GM12878 (cell line): ENCODE measurements around the gene SAP130. TPM values are rescaled to one million over a fixed set of nuclear protein-coding genes. Genes with fewer than 3 reads are reported as not detected.

Experiments used
- ATAC-seq: fragments of 200-7000 bp; cut with Tn5 transposase; 3 replicates; pipeline ENCODE4 v1.9.1; 2020; ENCODE audit warnings: mild to moderate bottlenecking, moderate library complexity
- BruUV-seq: library from RNA; stranded (reverse); fragments of 400-500 nt; replicated peaks from 2 replicates; lab custom pipeline; 2021; lab: Mats Ljungman, UMichigan
- CTCF ChIA-PET: fragments of 300-600 bp; sonication (Branson Sonifier 250); formaldehyde crosslinking; extraction: SDS; loops from one replicate; lab custom pipeline; 2021; ENCODE audit warnings: inconsistent platforms; lab: Yijun Ruan, JAX
- POLR2A ChIA-PET: fragments of 350-600 bp; formaldehyde crosslinking; extraction: SDS; loops from one replicate; lab custom pipeline; 2021; ENCODE audit warnings: inconsistent platforms; lab: Charles Lee
- RAD21 ChIA-PET: fragments of 300-600 bp; sonication (Branson Sonifier 250); formaldehyde crosslinking; loops from one replicate; lab custom pipeline; 2023; ENCODE audit warnings: antibody characterized with exemption; ENCODE audit not compliant: unreplicated experiment; lab: Charles Lee
- SMC1A ChIA-PET: fragments of 300-600 bp; sonication (Branson Sonifier 250); formaldehyde crosslinking; loops from one replicate; lab custom pipeline; 2023; ENCODE audit not compliant: unreplicated experiment, uncharacterized antibody; lab: Charles Lee
- DNase-seq: peaks from one replicate; pipeline ENCODE4 v3.0.0-alpha.2; 2011; ENCODE audit warnings: low read depth, low spot score
- FAIRE-seq: peaks from 3 replicates; lab custom pipeline; 2011; peaks lifted over from hg19 to GRCh38; lab: Jason Lieb, UNC
- H2AFZ ChIP-seq: 2 replicates; pipeline ENCODE4 v1.6.0; 2011; ENCODE audit warnings: low read depth, low read length, control low read depth; ENCODE audit not compliant: control insufficient read depth
- H3K27ac ChIP-seq: 2 replicates; pipeline ENCODE4 v1.5.1; 2011; ENCODE audit warnings: control low read depth; ENCODE audit not compliant: control insufficient read depth, insufficient read depth
- H3K27me3 ChIP-seq, 2 experiments: replicated peaks in 1 of 2; 2 replicates each; pipeline versions ENCODE4 v1.6.0 to v1.6.1; 2011; ENCODE audit warnings: low read length in 1 of 2; ENCODE audit not compliant: control insufficient read depth in 2 of 2, insufficient read depth in 2 of 2
- H3K36me3 ChIP-seq, 2 experiments: 2 replicates each; pipeline ENCODE4 v1.5.1; 2011; ENCODE audit warnings: low read length in 1 of 2; ENCODE audit not compliant: control insufficient read depth in 2 of 2, insufficient read depth in 2 of 2
- H3K4me1 ChIP-seq: 2 replicates; pipeline ENCODE4 v1.6.1; 2011; ENCODE audit warnings: mild to moderate bottlenecking, low read length, moderate library complexity, mixed read lengths; ENCODE audit not compliant: control insufficient read depth, insufficient read depth
- H3K4me2 ChIP-seq: 2 replicates; pipeline ENCODE4 v1.6.0; 2011; ENCODE audit warnings: control low read depth; ENCODE audit not compliant: control insufficient read depth, insufficient read depth
- H3K4me3 ChIP-seq: fragments of 200-600 bp; sonication (generic); 2 replicates; pipeline ENCODE4 v1.5.1; 2016
- H3K79me2 ChIP-seq: 2 replicates; pipeline ENCODE4 v1.6.0; 2011; ENCODE audit warnings: low read length; ENCODE audit not compliant: control insufficient read depth, insufficient read depth
- H3K9ac ChIP-seq: 2 replicates; pipeline ENCODE4 v1.8.0; 2011; ENCODE audit warnings: low read length, control low read depth, mixed read lengths; ENCODE audit not compliant: control insufficient read depth, insufficient read depth
- H3K9me3 ChIP-seq: replicated peaks from 3 replicates; pipeline ENCODE4 v1.5.1; 2011; ENCODE audit warnings: mild to moderate bottlenecking, low read length; ENCODE audit not compliant: control insufficient read depth, insufficient read depth
- H4K20me1 ChIP-seq: 2 replicates; pipeline ENCODE4 v1.6.0; 2011; ENCODE audit not compliant: control insufficient read depth, insufficient read depth
- CREM ChIP-seq: IDR thresholded peaks from 2 replicates; pipeline ENCODE4 v1.6.1; 2014; ENCODE audit warnings: antibody characterized with exemption, low read depth
- RB1 ChIP-seq: fragments of 450-650 bp; formaldehyde crosslinking; IDR thresholded peaks from 2 replicates; pipeline ENCODE4 v1.6.1; 2017; ENCODE audit warnings: mild to moderate bottlenecking, borderline replicate concordance
- TCF3 ChIP-seq: IDR thresholded peaks from 2 replicates; pipeline ENCODE4 v1.6.1; 2012; ENCODE audit warnings: low read depth, mild to moderate bottlenecking, low read length, borderline replicate concordance; ENCODE audit not compliant: insufficient read depth
- ZNF207 ChIP-seq: fragments of 450-650 bp; IDR thresholded peaks from 2 replicates; pipeline ENCODE4 v1.6.1; 2014; ENCODE audit warnings: antibody characterized with exemption, mild to moderate bottlenecking, borderline replicate concordance
- WGBS: methylation state at CpG from one replicate; pipeline ENCODE4 v1.1.6; 2016; ENCODE audit warnings: low lambda C conversion rate; ENCODE audit not compliant: insufficient replicate concordance, insufficient coverage; ENCODE audit errors: missing lambda C conversion rate; 5-methylcytosine and 5-hydroxymethylcytosine counted together
- in situ Hi-C: fragments of 300-500 bp; cut with MboI; formaldehyde crosslinking; loops from 9 replicates; pipeline ENCODE4 v1.14.3; 2018; ENCODE audit warnings: mixed read lengths
- intact Hi-C: fragments of 100-400 bp; cut with micrococcal nuclease; formaldehyde crosslinking; loops from one replicate; pipeline ENCODE4 v1.14.2; 2022; ENCODE audit not compliant: unreplicated experiment
- polyA plus RNA-seq, 11 experiments: library from polyadenylated mRNA; depleted of rRNA in 4 of 11; unstranded in 6 of 11; stranded (reverse) in 5 of 11; fragments of >200 nt; fragmentation: Nextera tagmentation in 4 of 11; fragmentation: Illumina TruSeq in 1 of 11; extraction: Ambion mirVana in 4 of 11; extraction: Trizol in 1 of 11; gene quantifications; 1 replicate in 1 of 11; 2 replicates in 10 of 11; pipeline versions ENCODE4 v1.2.1 to v1.2.3, GENCODE V29; 2011 to 2016; ENCODE audit warnings: inconsistent platforms in 2 of 11, missing spikeins in 2 of 11, low read depth in 1 of 11
- small RNA-seq: library from RNA; depleted of rRNA; stranded (forward); fragments of <200 nt; gene quantifications from one replicate; pipeline ENCODE3, GENCODE V24; 2014
- total RNA-seq, 4 experiments: library from RNA; depleted of rRNA in 3 of 4; stranded (reverse); fragments of >200 nt in 3 of 4; fragmentation: Illumina TruSeq in 1 of 4; extraction: Trizol in 1 of 4; gene quantifications; 2 replicates each; pipeline versions ENCODE4 v1.2.1 to v1.2.3, GENCODE V29; 2013 to 2021

Gene SAP130
- total and polyA plus RNA-seq, 10 of the 15 experiments (the other 5 are each of a cell fraction or from before 2014, with no cell fraction given) = 5.0 to 26.2 (median 9.9) TPM

- H2AFZ ChIP-seq = no peak overlapping the region
- H3K79me2 ChIP-seq = peaks cover 5% of the 10 kb centered on the region; the same call in 1 of the 2 replicates
- ATAC-seq = no peak
- WGBS = 72% methylated on average over 5 of the region's 5 CpGs
- H3K36me3 ChIP-seq = no peaks in the 10 kb centered on the region
- SMC1A ChIA-PET = no interaction called here
- intact Hi-C loops = no loop called here
- H3K4me2 ChIP-seq = no peak overlapping the region
- no peaks in the 10 kb centered on the region for H4K20me1 ChIP-seq
- no peak for DNase-seq
- no peak overlapping the region for H3K4me3 ChIP-seq
- TF ChIP-seq TCF3 = no peak
- no peak for TF ChIP-seq RB1
- TF ChIP-seq ZNF207 = no peak
- no peak for TF ChIP-seq CREM
- TF ChIP-seq, all 136 proteins: peak for 0
- BruUV-seq = no TSS peak
- FAIRE-seq = no peak
- H3K27me3 ChIP-seq = no peaks in the 10 kb centered on the region
- H3K4me1 ChIP-seq = no peaks in the 10 kb centered on the region
- no peaks in the 10 kb centered on the region for H3K9me3 ChIP-seq
- no peak overlapping the region for H3K27ac ChIP-seq
- ChIA-PET CTCF (no interaction called here), RAD21 (no interaction called here), POLR2A (no interaction called here)
- in situ Hi-C loops = no loop called here
- H3K9ac ChIP-seq = no peak overlapping the region
These were observed 136.0 kb downstream of the SAP130 start for GRCh38 chr2:127891811-127892210.

Small RNAs within 50 kb of the gene (small RNA-seq; reads per million reads assigned to genes)
- gene AC012306.1 (not detected), gene AC108059.3 (not detected), gene RF00019 (not detected)

Other genes starting within 250 kb of the SAP130 start
- 34.0 and 36.8 TPM in 2 replicates for gene WDR33, start 216.9 kb downstream of the SAP130 start, total RNA-seq (2014; rRNA removed)
- 34.9 and 35.5 TPM in 2 replicates for gene WDR33, start 216.9 kb downstream of the SAP130 start, total RNA-seq (2014; rRNA removed; fragmentation: Illumina TruSeq; extraction: Trizol)
- 53.2 and 61.2 TPM in 2 replicates for gene WDR33, start 216.9 kb downstream of the SAP130 start, total RNA-seq (2021)
- 63.8 and 88.4 TPM in 2 replicates for gene WDR33, start 216.9 kb downstream of the SAP130 start, polyA plus RNA-seq (2011; rRNA removed)
- gene WDR33, start 216.9 kb downstream of the SAP130 start, polyA plus RNA-seq (2014; fragmentation: Illumina TruSeq; extraction: Trizol) = 38.2 and 42.4 TPM in 2 replicates
- 10 to 100 TPM; 31.9 to 53.0 TPM for gene WDR33, start 216.9 kb downstream of the SAP130 start, polyA plus RNA-seq (2014; fragmentation: Nextera tagmentation; extraction: Ambion mirVana)
- 29.2 and 30.8 TPM in 2 replicates for gene WDR33, start 216.9 kb downstream of the SAP130 start, polyA plus RNA-seq (2014; rRNA removed)
- 10 to 100 TPM; 60.3 to 73.8 TPM for gene WDR33, start 216.9 kb downstream of the SAP130 start, polyA plus RNA-seq (2016; fragmentation: Nextera tagmentation; extraction: Ambion mirVana)
- gene POLR2D, start 169.9 kb downstream of the SAP130 start, total RNA-seq (2014; rRNA removed) = 26.4 and 26.6 TPM in 2 replicates
- gene POLR2D, start 169.9 kb downstream of the SAP130 start, total RNA-seq (2014; rRNA removed; fragmentation: Illumina TruSeq; extraction: Trizol) = 27.2 and 27.5 TPM in 2 replicates
- 47.8 and 49.5 TPM in 2 replicates for gene POLR2D, start 169.9 kb downstream of the SAP130 start, total RNA-seq (2021)
- gene POLR2D, start 169.9 kb downstream of the SAP130 start, polyA plus RNA-seq (2011; rRNA removed) = 30.4 and 32.0 TPM in 2 replicates
- 53.7 and 61.9 TPM in 2 replicates for gene POLR2D, start 169.9 kb downstream of the SAP130 start, polyA plus RNA-seq (2014; fragmentation: Illumina TruSeq; extraction: Trizol)
- gene POLR2D, start 169.9 kb downstream of the SAP130 start, polyA plus RNA-seq (2014; fragmentation: Nextera tagmentation; extraction: Ambion mirVana) = 10 to 100 TPM; 27.2 to 31.8 TPM
- 29.5 and 32.1 TPM in 2 replicates for gene POLR2D, start 169.9 kb downstream of the SAP130 start, polyA plus RNA-seq (2014; rRNA removed)
- 10 to 100 TPM; 73.9 to 84.8 TPM for gene POLR2D, start 169.9 kb downstream of the SAP130 start, polyA plus RNA-seq (2016; fragmentation: Nextera tagmentation; extraction: Ambion mirVana)
- gene AMMECR1L, start 142.1 kb downstream of the SAP130 start, total RNA-seq (2014; rRNA removed) = 7.5 and 9.0 TPM in 2 replicates
- 8.6 TPM in 2 replicates for gene AMMECR1L, start 142.1 kb downstream of the SAP130 start, total RNA-seq (2014; rRNA removed; fragmentation: Illumina TruSeq; extraction: Trizol)
- 10.7 and 11.6 TPM in 2 replicates for gene AMMECR1L, start 142.1 kb downstream of the SAP130 start, total RNA-seq (2021)
- 9.4 and 10.5 TPM in 2 replicates for gene AMMECR1L, start 142.1 kb downstream of the SAP130 start, polyA plus RNA-seq (2011; rRNA removed)
- 12.1 and 12.9 TPM in 2 replicates for gene AMMECR1L, start 142.1 kb downstream of the SAP130 start, polyA plus RNA-seq (2014; fragmentation: Illumina TruSeq; extraction: Trizol)
- 1 to 10 TPM; 2.7 to 3.1 TPM for gene AMMECR1L, start 142.1 kb downstream of the SAP130 start, polyA plus RNA-seq (2014; fragmentation: Nextera tagmentation; extraction: Ambion mirVana)
- 7.7 and 8.6 TPM in 2 replicates for gene AMMECR1L, start 142.1 kb downstream of the SAP130 start, polyA plus RNA-seq (2014; rRNA removed)
- 1 to 10 TPM; 6.7 to 7.1 TPM for gene AMMECR1L, start 142.1 kb downstream of the SAP130 start, polyA plus RNA-seq (2016; fragmentation: Nextera tagmentation; extraction: Ambion mirVana)
- 43.9 and 49.3 TPM in 2 replicates for gene UGGT1, start 63.1 kb upstream of the SAP130 start, total RNA-seq (2014; rRNA removed)
- gene UGGT1, start 63.1 kb upstream of the SAP130 start, total RNA-seq (2014; rRNA removed; fragmentation: Illumina TruSeq; extraction: Trizol) = 45.7 and 47.2 TPM in 2 replicates
- gene UGGT1, start 63.1 kb upstream of the SAP130 start, total RNA-seq (2021) = 46.7 and 49.8 TPM in 2 replicates
- 25.9 and 28.4 TPM in 2 replicates for gene UGGT1, start 63.1 kb upstream of the SAP130 start, polyA plus RNA-seq (2011; rRNA removed)
- 36.1 and 38.4 TPM in 2 replicates for gene UGGT1, start 63.1 kb upstream of the SAP130 start, polyA plus RNA-seq (2014; fragmentation: Illumina TruSeq; extraction: Trizol)
- 1 to 10 TPM; 4.1 to 5.9 TPM for gene UGGT1, start 63.1 kb upstream of the SAP130 start, polyA plus RNA-seq (2014; fragmentation: Nextera tagmentation; extraction: Ambion mirVana)
- 26.8 and 31.0 TPM in 2 replicates for gene UGGT1, start 63.1 kb upstream of the SAP130 start, polyA plus RNA-seq (2014; rRNA removed)
- gene UGGT1, start 63.1 kb upstream of the SAP130 start, polyA plus RNA-seq (2016; fragmentation: Nextera tagmentation; extraction: Ambion mirVana) = 10 to 100 TPM; 21.0 to 23.5 TPM